Muscle layer of colon (tissue), 2 donors: ENCODE results near the gene CCNY.
"Not testable (repeated sequence)": the region's sequence is repeated elsewhere in the genome, so short reads cannot be mapped to it uniquely, and the experiment has no call there.

ENCODE experiments used
- H3K27ac ChIP-seq: one replicate; pipeline ENCODE4 v1.7.0; 2013; ENCODE audit warnings: low read depth, mild to moderate bottlenecking, low read length, moderate library complexity
- H3K27me3 ChIP-seq, 2 donors: one replicate each; pipeline ENCODE4 v1.7.0; 2013; ENCODE audit warnings: low read length in 2 of 2, mild to moderate bottlenecking in 2 of 2; ENCODE audit not compliant: insufficient read depth in 2 of 2, control insufficient read depth in 1 of 2
- H3K36me3 ChIP-seq: one replicate; pipeline ENCODE4 v1.7.0; 2013; ENCODE audit warnings: mild to moderate bottlenecking, low read length; ENCODE audit not compliant: insufficient read depth
- H3K4me1 ChIP-seq: one replicate; pipeline ENCODE4 v1.7.0; 2013; ENCODE audit warnings: mild to moderate bottlenecking, low read length; ENCODE audit not compliant: insufficient read depth
- H3K4me3 ChIP-seq, 2 donors: one replicate each; pipeline ENCODE4 v1.7.0; 2013; ENCODE audit warnings: low read length in 2 of 2, low read depth in 1 of 2, mild to moderate bottlenecking in 1 of 2, moderate library complexity in 1 of 2
- H3K9ac ChIP-seq: one replicate; pipeline ENCODE4 v1.7.0; 2013; ENCODE audit warnings: low read length
- H3K9me3 ChIP-seq: one replicate; pipeline ENCODE4 v1.7.0; 2013; ENCODE audit warnings: mild to moderate bottlenecking, low read length
- donor health status: abdominal sarcoma.
- donor health status: Adenocarcinoma of cecum.

CCNY gene

GRCh38 chr10:35413985-35414861, 77.9 kb downstream of the CCNY start:
- H3K9me3 ChIP-seq, result no peaks in the 10 kb centered on the region
- no peaks in the 10 kb centered on the region for H3K36me3 ChIP-seq
- no peaks in the 10 kb centered on the region for H3K27me3 ChIP-seq
- H3K27ac ChIP-seq, result no peak overlapping the region
- H3K9ac ChIP-seq, result no peak overlapping the region
- H3K4me3 ChIP-seq, result no peak overlapping the region
- peaks cover 32% of the 10 kb centered on the region for H3K4me1 ChIP-seq

GRCh38 chr10:35415505-35415904, 79.2 kb downstream of the CCNY start:
- H3K36me3 ChIP-seq, result no peaks in the 10 kb centered on the region
- H3K4me1 ChIP-seq, result peaks cover 30% of the 10 kb centered on the region
- no peaks in the 10 kb centered on the region for H3K9me3 ChIP-seq
- H3K9ac ChIP-seq, result no peak overlapping the region
- no peak overlapping the region for H3K4me3 ChIP-seq
- no peaks in the 10 kb centered on the region for H3K27me3 ChIP-seq
- H3K27ac ChIP-seq, result no peak overlapping the region

GRCh38 chr10:35416619-35417312, 80.5 kb downstream of the CCNY start:
- no peaks in the 10 kb centered on the region for H3K27me3 ChIP-seq
- H3K9me3 ChIP-seq, result no peaks in the 10 kb centered on the region
- peak overlapping the region; percentile 14 for H3K27ac ChIP-seq
- no peak overlapping the region for H3K9ac ChIP-seq
- H3K4me3 ChIP-seq, result no peak overlapping the region
- H3K4me1 ChIP-seq, result peaks cover 39% of the 10 kb centered on the region
- H3K36me3 ChIP-seq, result no peaks in the 10 kb centered on the region

GRCh38 chr10:35417313-35417625, 81.0 kb downstream of the CCNY start:
- H3K27ac ChIP-seq, result peak overlapping the region; percentile 14
- no peaks in the 10 kb centered on the region for H3K9me3 ChIP-seq
- H3K27me3 ChIP-seq, result no peaks in the 10 kb centered on the region
- no peak overlapping the region for H3K9ac ChIP-seq
- H3K36me3 ChIP-seq, result no peaks in the 10 kb centered on the region
- H3K4me3 ChIP-seq, result no peak overlapping the region
- H3K4me1 ChIP-seq, result peaks cover 39% of the 10 kb centered on the region

GRCh38 chr10:35417795-35418194, 81.5 kb downstream of the CCNY start:
- Histone ChIP-seq H3K36me3 (no peaks in the 10 kb centered on the region), H3K4me1 (peaks cover 39% of the 10 kb centered on the region), H3K27ac (no peak overlapping the region), H3K9ac (no peak overlapping the region), H3K4me3 (no peak overlapping the region), H3K9me3 (no peaks in the 10 kb centered on the region), H3K27me3 (no peaks in the 10 kb centered on the region)

GRCh38 chr10:35418580-35418979, 82.3 kb downstream of the CCNY start:
- H3K27ac ChIP-seq, H3K9me3 ChIP-seq, H3K36me3 ChIP-seq, H3K27me3 ChIP-seq, H3K4me3 ChIP-seq, H3K9ac ChIP-seq: not testable (repeated sequence)
- peaks cover 39% of the 10 kb centered on the region for H3K4me1 ChIP-seq

GRCh38 chr10:35420044-35420443, 83.7 kb downstream of the CCNY start:
- no peak overlapping the region for H3K4me3 ChIP-seq
- H3K27me3 ChIP-seq, result no peaks in the 10 kb centered on the region
- peaks cover 43% of the 10 kb centered on the region for H3K4me1 ChIP-seq
- no peak overlapping the region for H3K27ac ChIP-seq
- H3K9me3 ChIP-seq, result no peaks in the 10 kb centered on the region
- H3K9ac ChIP-seq, result no peak overlapping the region
- no peaks in the 10 kb centered on the region for H3K36me3 ChIP-seq

- peak overlapping the region; percentile 74 for H3K27ac ChIP-seq
- no peaks in the 10 kb centered on the region for H3K9me3 ChIP-seq
- no peaks in the 10 kb centered on the region for H3K27me3 ChIP-seq
- H3K4me3 ChIP-seq, result peak overlapping the region in 1 of 2 donors; percentile 25
- no peaks in the 10 kb centered on the region for H3K36me3 ChIP-seq
- peak overlapping the region; percentile 10 for H3K9ac ChIP-seq
- H3K4me1 ChIP-seq, result peaks cover 51% of the 10 kb centered on the region
Measured at GRCh38 chr10:35420827-35421552, 84.7 kb downstream of the CCNY start.

- Histone ChIP-seq H3K36me3 (no peaks in the 10 kb centered on the region), H3K4me1 (peaks cover 49% of the 10 kb centered on the region), H3K4me3 (peak overlapping the region in 1 of 2 donors; percentile 25), H3K27me3 (no peaks in the 10 kb centered on the region), H3K9me3 (no peaks in the 10 kb centered on the region), H3K27ac (peak overlapping the region; percentile 74), H3K9ac (peak overlapping the region; percentile 10)
Measured at GRCh38 chr10:35421553-35422178, 85.4 kb downstream of the CCNY start.

- H3K9ac ChIP-seq, result no peak overlapping the region
- no peaks in the 10 kb centered on the region for H3K36me3 ChIP-seq
- no peaks in the 10 kb centered on the region for H3K9me3 ChIP-seq
- H3K27me3 ChIP-seq, result no peaks in the 10 kb centered on the region
- no peak overlapping the region for H3K27ac ChIP-seq
- no peak overlapping the region for H3K4me3 ChIP-seq
- H3K4me1 ChIP-seq, result peaks cover 43% of the 10 kb centered on the region
Measured at GRCh38 chr10:35422228-35422627, 85.9 kb downstream of the CCNY start.
